ENCODE data around the gene ASAP2.

DNA sequence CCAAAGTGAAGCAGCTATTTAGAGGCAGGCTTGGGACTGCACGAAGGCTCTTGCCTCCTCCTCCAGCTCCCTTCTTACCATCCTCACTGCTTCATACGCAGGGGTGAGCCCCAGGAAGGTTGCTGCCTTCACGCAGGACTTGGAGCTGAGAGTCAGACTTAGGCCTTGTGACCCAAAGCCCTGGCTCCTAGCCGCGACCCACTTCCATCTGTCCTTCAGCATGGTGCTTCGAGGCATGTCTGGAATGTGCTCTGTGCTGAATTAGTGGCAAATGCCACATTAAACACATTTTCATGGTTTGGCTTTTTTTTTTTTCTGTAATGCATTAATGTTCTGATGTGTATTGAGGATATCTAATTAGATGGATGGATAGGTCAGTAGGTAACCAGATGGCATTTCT is 179.2 kb downstream of the ASAP2 start:
- TF ChIP-seq, protein P1, sequence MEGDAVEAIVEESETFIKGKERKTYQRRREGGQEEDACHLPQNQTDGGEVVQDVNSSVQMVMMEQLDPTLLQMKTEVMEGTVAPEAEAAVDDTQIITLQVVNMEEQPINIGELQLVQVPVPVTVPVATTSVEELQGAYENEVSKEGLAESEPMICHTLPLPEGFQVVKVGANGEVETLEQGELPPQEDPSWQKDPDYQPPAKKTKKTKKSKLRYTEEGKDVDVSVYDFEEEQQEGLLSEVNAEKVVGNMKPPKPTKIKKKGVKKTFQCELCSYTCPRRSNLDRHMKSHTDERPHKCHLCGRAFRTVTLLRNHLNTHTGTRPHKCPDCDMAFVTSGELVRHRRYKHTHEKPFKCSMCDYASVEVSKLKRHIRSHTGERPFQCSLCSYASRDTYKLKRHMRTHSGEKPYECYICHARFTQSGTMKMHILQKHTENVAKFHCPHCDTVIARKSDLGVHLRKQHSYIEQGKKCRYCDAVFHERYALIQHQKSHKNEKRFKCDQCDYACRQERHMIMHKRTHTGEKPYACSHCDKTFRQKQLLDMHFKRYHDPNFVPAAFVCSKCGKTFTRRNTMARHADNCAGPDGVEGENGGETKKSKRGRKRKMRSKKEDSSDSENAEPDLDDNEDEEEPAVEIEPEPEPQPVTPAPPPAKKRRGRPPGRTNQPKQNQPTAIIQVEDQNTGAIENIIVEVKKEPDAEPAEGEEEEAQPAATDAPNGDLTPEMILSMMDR (IDR thresholded peaks at IDR 0.05 in 2 of 3, conservative IDR thresholded peaks at IDR 0.05 in 1 of 3; ENCODE audit: insufficient read depth in 2 of 3, low read depth in 1 of 3, low read length in 3 of 3) = no peak
- TF ChIP-seq, protein P2, sequence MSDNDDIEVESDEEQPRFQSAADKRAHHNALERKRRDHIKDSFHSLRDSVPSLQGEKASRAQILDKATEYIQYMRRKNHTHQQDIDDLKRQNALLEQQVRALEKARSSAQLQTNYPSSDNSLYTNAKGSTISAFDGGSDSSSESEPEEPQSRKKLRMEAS (CRISPR knock-in tag; IDR thresholded peaks at IDR 0.05) = no peak
- no peak for TF ChIP-seq CREM (IDR thresholded peaks at IDR 0.05; ENCODE audit: low read depth)
- TF ChIP-seq TCF7L2 (IDR thresholded peaks at IDR 0.05; ENCODE audit: low read depth, low read length) = no peak
- TF ChIP-seq RAD21 (CRISPR knock-in tag; conservative IDR thresholded peaks at IDR 0.05 in 1 of 2, IDR thresholded peaks at IDR 0.05 in 1 of 2) = no peak
- TF ChIP-seq SMAD1 (IDR thresholded peaks at IDR 0.05; ENCODE audit: low read depth, low read length, partially characterized antibody) = no peak
- no peak for TF ChIP-seq CEBPB (tag; IDR thresholded peaks at IDR 0.05)
- TF ChIP-seq JUNB (CRISPR knock-in tag; conservative IDR thresholded peaks at IDR 0.05) = no peak
- TF ChIP-seq NFRKB (IDR thresholded peaks at IDR 0.05; ENCODE audit: low read depth) = no peak
- TF ChIP-seq, protein P3, sequence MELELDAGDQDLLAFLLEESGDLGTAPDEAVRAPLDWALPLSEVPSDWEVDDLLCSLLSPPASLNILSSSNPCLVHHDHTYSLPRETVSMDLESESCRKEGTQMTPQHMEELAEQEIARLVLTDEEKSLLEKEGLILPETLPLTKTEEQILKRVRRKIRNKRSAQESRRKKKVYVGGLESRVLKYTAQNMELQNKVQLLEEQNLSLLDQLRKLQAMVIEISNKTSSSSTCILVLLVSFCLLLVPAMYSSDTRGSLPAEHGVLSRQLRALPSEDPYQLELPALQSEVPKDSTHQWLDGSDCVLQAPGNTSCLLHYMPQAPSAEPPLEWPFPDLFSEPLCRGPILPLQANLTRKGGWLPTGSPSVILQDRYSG (tag; conservative IDR thresholded peaks at IDR 0.05; ENCODE audit: low read depth) = no peak
